Liver (tissue), 9 donors: ENCODE data around the gene PRKCH. TPM values are rescaled to one million over a fixed set of nuclear protein-coding genes. Genes with fewer than 3 reads are reported as not detected.

ENCODE experiments used
- DNase-seq: peaks from one replicate; pipeline ENCODE4 v3.0.0-alpha.2; 2017; ENCODE audit warnings: low spot score
- H3K27ac ChIP-seq, 2 donors: one replicate each; pipeline ENCODE4 v1.7.0; 2013; ENCODE audit warnings: inconsistent platforms in 2 of 2, low read length in 2 of 2, control low read depth in 1 of 2, low read depth in 1 of 2, mild to moderate bottlenecking in 1 of 2
- H3K27me3 ChIP-seq, 4 donors: one replicate each; pipeline versions ENCODE4 v1.6.1 to v1.7.0; 2013; ENCODE audit warnings: low read length in 3 of 4, inconsistent platforms in 1 of 4, mild to moderate bottlenecking in 1 of 4, moderate library complexity in 1 of 4; ENCODE audit not compliant: control insufficient read depth in 4 of 4, insufficient read depth in 4 of 4
- H3K36me3 ChIP-seq, 4 donors: one replicate each; pipeline versions ENCODE4 v1.6.1 to v1.7.0; 2013; ENCODE audit warnings: low read length in 3 of 4, mild to moderate bottlenecking in 3 of 4, low read depth in 1 of 4, moderate library complexity in 1 of 4; ENCODE audit not compliant: control insufficient read depth in 4 of 4, insufficient read depth in 3 of 4
- H3K4me1 ChIP-seq, 4 donors: one replicate each; pipeline versions ENCODE4 v1.6.1 to v1.7.0; 2013; ENCODE audit warnings: low read length in 3 of 4, mild to moderate bottlenecking in 3 of 4, moderate library complexity in 1 of 4; ENCODE audit not compliant: control insufficient read depth in 4 of 4, insufficient read depth in 4 of 4
- H3K4me3 ChIP-seq, 3 donors: one replicate each; pipeline versions ENCODE4 v1.6.1 to v1.7.0; 2013; ENCODE audit warnings: low read length in 3 of 3, control low read depth in 1 of 3, low read depth in 1 of 3, mild to moderate bottlenecking in 1 of 3
- H3K9ac ChIP-seq, 2 donors: one replicate each; pipeline ENCODE4 v1.7.0; 2013; ENCODE audit warnings: low read length in 2 of 2, mild to moderate bottlenecking in 2 of 2, moderate library complexity in 2 of 2, control low read depth in 1 of 2, low read depth in 1 of 2
- H3K9me3 ChIP-seq, 4 donors: one replicate each; pipeline versions ENCODE4 v1.6.1 to v1.7.0; 2013; ENCODE audit warnings: low read length in 3 of 4; ENCODE audit not compliant: control insufficient read depth in 4 of 4
- ATF3 ChIP-seq: IDR thresholded peaks from 2 replicates; pipeline ENCODE4 v1.6.1; 2016; ENCODE audit warnings: antibody characterized with exemption
- CTCF ChIP-seq: fragments of 150-350 bp; IDR thresholded peaks from 2 replicates; pipeline ENCODE4 v1.5.1; 2017; ENCODE audit warnings: improper control_type of control experiment, low read depth, low read length; ENCODE audit not compliant: missing input control
- EGR1 ChIP-seq, 2 donors: IDR thresholded peaks; 2 replicates each; pipeline ENCODE4 v1.6.1; 2016 to 2018; ENCODE audit warnings: antibody characterized with exemption in 2 of 2, low read depth in 2 of 2
- FOXA1 ChIP-seq: IDR thresholded peaks from 2 replicates; pipeline ENCODE4 v1.6.1; 2016; ENCODE audit warnings: antibody characterized with exemption
- FOXA2 ChIP-seq: IDR thresholded peaks from 2 replicates; pipeline ENCODE4 v1.6.1; 2016; ENCODE audit warnings: antibody characterized with exemption
- GABPA ChIP-seq, 2 donors: IDR thresholded peaks in 1 of 2; conservative IDR thresholded peaks in 1 of 2; 2 replicates each; pipeline ENCODE4 v1.6.1; 2016; ENCODE audit warnings: antibody characterized with exemption in 2 of 2, mild to moderate bottlenecking in 1 of 2, moderate library complexity in 1 of 2
- HNF4A ChIP-seq, 2 donors: conservative IDR thresholded peaks; 2 replicates each; pipeline ENCODE4 v1.6.1; 2016; ENCODE audit warnings: antibody characterized with exemption in 2 of 2, mild to moderate bottlenecking in 2 of 2
- HNF4G ChIP-seq: IDR thresholded peaks from 2 replicates; pipeline ENCODE4 v1.6.1; 2016; ENCODE audit warnings: antibody characterized with exemption
- JUND ChIP-seq, 2 donors: IDR thresholded peaks; 2 replicates each; pipeline ENCODE4 v1.6.1; 2016; ENCODE audit warnings: antibody characterized with exemption in 2 of 2
- MAX ChIP-seq: IDR thresholded peaks from 2 replicates; pipeline ENCODE4 v1.6.1; 2016; ENCODE audit warnings: antibody characterized with exemption
- NR2F2 ChIP-seq: IDR thresholded peaks from 2 replicates; pipeline ENCODE4 v1.6.1; 2016; ENCODE audit warnings: antibody characterized with exemption
- RAD21 ChIP-seq, 2 donors: IDR thresholded peaks; 2 replicates each; pipeline ENCODE4 v1.6.1; 2016; ENCODE audit warnings: antibody characterized with exemption in 2 of 2, mild to moderate bottlenecking in 2 of 2
- RXRA ChIP-seq, 2 donors: IDR thresholded peaks; 2 replicates each; pipeline ENCODE4 v1.6.1; 2017 to 2018; ENCODE audit warnings: antibody characterized with exemption in 2 of 2, mild to moderate bottlenecking in 1 of 2
- SP1 ChIP-seq: IDR thresholded peaks from 2 replicates; pipeline ENCODE4 v1.6.1; 2018; ENCODE audit warnings: antibody characterized with exemption, mild to moderate bottlenecking
- TAF1 ChIP-seq: conservative IDR thresholded peaks from 2 replicates; pipeline ENCODE4 v1.6.1; 2016; ENCODE audit warnings: antibody characterized with exemption, mild to moderate bottlenecking
- YY1 ChIP-seq: IDR thresholded peaks from 2 replicates; pipeline ENCODE4 v1.6.1; 2016; ENCODE audit warnings: antibody characterized with exemption, mild to moderate bottlenecking
- ZBTB33 ChIP-seq: IDR thresholded peaks from 2 replicates; pipeline ENCODE4 v1.6.1; 2016; ENCODE audit warnings: antibody characterized with exemption
- WGBS: extraction: QIAGEN DNeasy Blood & Tissue Kit; methylation state at CpG from one replicate; pipeline ENCODE4 v1.1.7; 2013; 5-methylcytosine and 5-hydroxymethylcytosine counted together
- polyA plus RNA-seq, 2 donors: library from polyadenylated mRNA; stranded (reverse) in 1 of 2; unstranded in 1 of 2; fragments of 200-250 nt in 1 of 2; fragments of >200 nt in 1 of 2; fragmentation: Nextera tagmentation in 1 of 2; extraction: Ambion mirVana in 1 of 2; gene quantifications; one replicate each; pipeline versions ENCODE4 v1.2.1 to v1.2.3, GENCODE V29; 2013 to 2015
- total RNA-seq, 2 donors: library from RNA; depleted of rRNA; stranded (reverse); fragments of >200 nt; gene quantifications; one replicate each; pipeline ENCODE4 v1.2.3, GENCODE V29; 2014
- donor health status: healthy.
- donor health status: healthy.
- donor health status: healthy.
- donor health status: healthy.
- donor health status: healthy.

PRKCH gene
- total and polyA plus RNA-seq, 4 donors, result 3.9 to 13.7 (median 7.0) TPM

DNA sequence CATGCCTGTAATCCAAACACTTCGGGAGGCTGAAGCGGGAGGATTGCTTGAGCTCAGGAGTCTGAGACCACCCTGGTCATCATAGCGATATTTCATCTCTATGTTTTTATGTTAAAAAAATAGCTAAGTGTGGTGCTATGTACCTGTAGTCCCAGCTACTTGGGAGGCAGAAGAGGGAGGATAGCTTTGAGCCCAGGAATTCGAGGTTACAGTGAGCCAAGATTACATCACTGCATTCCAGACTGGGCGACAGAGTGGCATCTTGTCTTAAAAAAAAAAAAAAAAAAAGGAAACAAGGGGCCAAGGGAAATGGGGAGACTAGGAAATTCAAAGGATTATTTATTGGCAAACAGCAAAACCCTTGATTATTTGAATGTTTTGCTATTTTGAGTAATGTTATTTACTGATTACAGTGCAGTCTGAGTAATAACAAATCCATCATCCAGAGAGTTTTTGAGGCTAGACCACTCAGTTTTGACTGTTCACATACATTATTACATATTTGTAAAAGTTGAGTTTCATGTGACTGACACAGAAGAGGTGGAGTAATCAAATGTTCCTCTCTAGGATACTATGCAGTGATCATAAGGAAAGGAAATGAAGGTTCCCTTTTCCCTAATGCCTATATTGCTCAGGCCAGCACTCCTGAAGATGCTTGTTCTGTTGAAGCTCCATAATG is 40.8 kb downstream of the PRKCH start:
- no peak for TF ChIP-seq FOXA2
- no peak for TF ChIP-seq MAX
- TF ChIP-seq YY1, result no peak
- no peak for TF ChIP-seq RAD21 (IDR thresholded peaks at IDR 0.05)
- TF ChIP-seq NR2F2, result no peak
- TF ChIP-seq ZBTB33, result no peak
- H3K4me3 ChIP-seq, result no peak overlapping the region
- H3K9ac ChIP-seq, result no peak overlapping the region
- H3K9me3 ChIP-seq, result no peaks in the 10 kb centered on the region
- no peak for DNase-seq
- 82% methylated on average over 5 of the region's 5 CpGs for WGBS
- no peaks in the 10 kb centered on the region for H3K27me3 ChIP-seq
- no peaks in the 10 kb centered on the region for H3K36me3 ChIP-seq
- no peaks in the 10 kb centered on the region for H3K4me1 ChIP-seq
- H3K27ac ChIP-seq, result no peak overlapping the region

GRCh38 chr14:61364243-61364642 is 42.9 kb downstream of the PRKCH start:
- TF ChIP-seq SP1 (no peak), RAD21 (IDR thresholded peaks at IDR 0.05) (no peak), NR2F2 (no peak), FOXA2 (no peak), HNF4G (no peak), RXRA (IDR thresholded peaks at IDR 0.05) (no peak), HNF4A (conservative IDR thresholded peaks at IDR 0.05) (no peak), YY1 (no peak), ZBTB33 (no peak), ATF3 (no peak), MAX (no peak)
- no peaks in the 10 kb centered on the region for H3K4me1 ChIP-seq

GRCh38 chr14:61365667-61366212 is 44.4 kb downstream of the PRKCH start:
- Histone ChIP-seq H3K9ac (no peak overlapping the region), H3K9me3 (no peaks in the 10 kb centered on the region), H3K36me3 (no peaks in the 10 kb centered on the region), H3K4me1 (no peaks in the 10 kb centered on the region), H3K27ac (no peak overlapping the region), H3K4me3 (no peak overlapping the region), H3K27me3 (no peaks in the 10 kb centered on the region)
- WGBS, result 65% methylated on average over 3 of the region's 3 CpGs
- TF ChIP-seq RAD21 (IDR thresholded peaks at IDR 0.05) (no peak), EGR1 (IDR thresholded peaks at IDR 0.05; ENCODE audit: low read depth in 2 of 2) (no peak), JUND (IDR thresholded peaks at IDR 0.05) (no peak), YY1 (no peak), TAF1 (no peak), ATF3 (no peak), RXRA (IDR thresholded peaks at IDR 0.05) (no peak), GABPA (IDR thresholded peaks at IDR 0.05 in 1 of 2, conservative IDR thresholded peaks at IDR 0.05 in 1 of 2) (no peak), SP1 (no peak), FOXA1 (no peak), HNF4G (no peak), ZBTB33 (no peak), CTCF (no peak), NR2F2 (no peak)
- DNase-seq, result no peak

More at GRCh38 chr14:61364243-61364642, 42.9 kb downstream of the PRKCH start:
- no peaks in the 10 kb centered on the region for H3K9me3 ChIP-seq
- 85% methylated on average over 2 of the region's 2 CpGs for WGBS
- DNase-seq, result no peak
- H3K4me3 ChIP-seq, result no peak overlapping the region
- no peak overlapping the region for H3K9ac ChIP-seq
- H3K36me3 ChIP-seq, result no peaks in the 10 kb centered on the region
- H3K27me3 ChIP-seq, result no peaks in the 10 kb centered on the region
- no peak overlapping the region for H3K27ac ChIP-seq
